ENCODE measurements around the gene SEC14L6. TPM values are rescaled to one million over a fixed set of nuclear protein-coding genes. Genes with fewer than 3 reads are reported as not detected.

The SEC14L6 gene
- total RNA-seq, 1 experiment from 2014 or later, result 1.1 TPM

GRCh38 chr22:30564045-30564760, 17.7 kb upstream of the SEC14L6 start:
- Histone ChIP-seq H3K4me2 (ENCODE audit: insufficient read depth, insufficient read length, low read length) (no peak overlapping the region), H3K4ac (ENCODE audit: low read depth, low read length) (no peak overlapping the region), H2BK20ac (ENCODE audit: low read depth, low read length, poor library complexity, severe bottlenecking) (no peak overlapping the region), H4K5ac (ENCODE audit: insufficient read length, low read depth, low read length) (no peak overlapping the region), H2BK120ac (ENCODE audit: low read depth, low read length, poor library complexity, severe bottlenecking) (no peak overlapping the region), H4K91ac (ENCODE audit: insufficient read length, low read depth, low read length) (no peak overlapping the region), H3K79me1 (ENCODE audit: insufficient read depth, low read depth, low read length, poor library complexity, severe bottlenecking) (no peaks in the 10 kb centered on the region), H3K56ac (ENCODE audit: insufficient read length, low read depth, low read length) (no peak overlapping the region), H3K27me3 (ENCODE audit: insufficient read depth, low read length) (no peaks in the 10 kb centered on the region), H3K18ac (ENCODE audit: insufficient read length, low read depth, low read length) (no peak overlapping the region), H4K20me1 (ENCODE audit: control insufficient read depth, insufficient read depth, insufficient read length) (no peaks in the 10 kb centered on the region), H2AFZ (ENCODE audit: low read length) (no peak overlapping the region), H3K14ac (ENCODE audit: insufficient read depth, low read length) (no peak overlapping the region; the same call in 1 of the 2 replicates), H3K9me3 (ENCODE audit: control insufficient read depth, low read depth, low read length) (no peaks in the 10 kb centered on the region), H2BK15ac (ENCODE audit: low read depth, low read length) (no peak overlapping the region), H3K27ac (ENCODE audit: insufficient read length, low read depth, low read length) (no peak overlapping the region), H2AK5ac (ENCODE audit: insufficient read length, low read length) (no peak overlapping the region), H3K9ac (ENCODE audit: extremely low read depth, insufficient read length, low read length) (no peak overlapping the region), H3K23me2 (ENCODE audit: insufficient read length, low read depth, low read length, poor library complexity, severe bottlenecking) (no peaks in the 10 kb centered on the region), H4K8ac (replicated peaks; ENCODE audit: insufficient read length, low read depth, low read length) (no peak overlapping the region), H3K4me1 (ENCODE audit: insufficient read depth, low read length) (no peaks in the 10 kb centered on the region), H3T11ph (ENCODE audit: low read length) (no peak overlapping the region), H2BK12ac (ENCODE audit: insufficient read length, low read depth, low read length) (no peak overlapping the region), H3K79me2 (ENCODE audit: insufficient read depth, low read length) (no peaks in the 10 kb centered on the region), H2BK5ac (ENCODE audit: insufficient read length, low read length) (no peak overlapping the region), H3K23ac (ENCODE audit: insufficient read length, low read depth, low read length) (no peak overlapping the region)
- no peak for TF ChIP-seq CTCF (conservative IDR thresholded peaks at IDR 0.05)
- H3K4me1 Mint-ChIP-seq, result peaks cover 32 to 36% of the 10 kb centered on the region in 2 experiments
- H3K27me3 Mint-ChIP-seq (ENCODE audit: low read depth), result peaks cover 1% of the 10 kb centered on the region
- WGBS (ENCODE audit: extremely low coverage, insufficient read length, low lambda C conversion rate), result no CpG with 5 or more reads among the region's 8 CpGs
- DNase-seq, result no peak
- no peaks in the 10 kb centered on the region for H3K9me3 Mint-ChIP-seq
- H3K36me3 Mint-ChIP-seq (ENCODE audit: insufficient read depth in 1 of 3, low read depth in 3 of 3), result peaks cover 0 to 2% (median 0%) of the 10 kb centered on the region in 3 experiments; a peak in 1 of 7 replicates
- no peak overlapping the region for H3K4me3 Mint-ChIP-seq
- H3K27ac Mint-ChIP-seq, result peak overlapping the region in 2 of 3 experiments; percentile 47 to 86; a peak in 3 of 7 replicates
